ENCODE data around the gene CALML3. TPM values are rescaled to one million over a fixed set of nuclear protein-coding genes. Genes with fewer than 3 reads are reported as not detected.

Gene CALML3
- total and polyA plus RNA-seq, 2 of the 8 experiments (the other 6 are each of a cell fraction or from before 2014, with no cell fraction given): not detected

DNA sequence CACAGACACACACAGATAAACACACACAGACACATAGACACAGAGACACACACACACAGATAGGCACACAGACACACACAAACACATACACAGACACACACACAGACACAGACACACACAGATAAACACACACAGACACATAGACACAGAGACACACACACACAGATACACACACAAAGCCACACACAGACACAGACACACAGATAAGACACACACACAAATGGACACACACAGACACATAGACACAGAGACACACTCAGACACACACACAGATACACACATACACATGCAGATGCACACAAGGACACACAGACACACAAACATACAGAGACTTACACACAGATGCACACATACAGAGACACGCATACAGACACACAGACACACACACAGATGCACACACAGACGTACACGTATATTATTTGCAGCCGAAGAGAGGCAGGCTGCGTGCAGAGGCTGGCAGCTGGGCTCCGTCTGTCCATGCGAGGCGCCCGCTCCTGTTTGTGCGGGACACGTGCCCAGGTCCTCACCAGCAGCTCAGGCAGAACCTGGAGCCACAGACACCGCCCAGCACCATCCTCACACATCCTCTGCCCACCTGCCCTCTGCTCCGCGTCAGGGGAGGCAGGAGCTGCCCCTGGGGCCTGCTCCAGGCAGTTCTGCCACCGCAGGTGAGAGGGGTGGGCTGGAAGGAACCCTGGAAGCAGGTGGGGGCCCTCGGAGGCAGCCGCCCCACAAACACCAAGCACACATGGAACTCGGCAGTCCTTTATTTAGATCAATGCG lies 26.6 kb upstream of the CALML3 start:
- Histone ChIP-seq H2BK5ac (ENCODE audit: low read depth, low read length) (0 out of 2 replicates have a peak overlapping the region, but pooled peaks have one; percentile 66), H2BK15ac (ENCODE audit: low read length) (peak overlapping the region; percentile 88; the same call in 1 of the 2 replicates), H4K8ac (ENCODE audit: extremely low read depth, insufficient read depth, low read length) (no peak overlapping the region), H3K56ac (replicated peaks; ENCODE audit: insufficient read length, low read depth, low read length) (no peak overlapping the region), H3K79me1 (ENCODE audit: low read depth, low read length) (no peaks in the 10 kb centered on the region), H3K79me2 (ENCODE audit: control insufficient read depth in 1 of 2, insufficient read depth in 2 of 2, low read length in 2 of 2) (no peaks in the 10 kb centered on the region), H4K91ac (replicated peaks; ENCODE audit: insufficient read length, low read length) (peak overlapping the region; percentile 65), H3K14ac (ENCODE audit: insufficient read length) (no peak overlapping the region), H3K23me2 (ENCODE audit: low read depth, low read length) (peaks cover 12% of the 10 kb centered on the region; the same call in 1 of the 2 replicates), H2BK120ac (replicated peaks; ENCODE audit: low read depth, low read length) (peak overlapping the region; percentile 22), H3K9me3 (ENCODE audit: insufficient read depth in 2 of 2, low read depth in 1 of 2, low read length in 1 of 2) (no peaks in the 10 kb centered on the region), H3K4me3 (ENCODE audit: extremely low read depth in 1 of 4, insufficient read depth in 2 of 4, low read depth in 3 of 4, low read length in 4 of 4) (no peak overlapping the region), H3K36me3 (ENCODE audit: control insufficient read depth in 2 of 4, insufficient read depth in 4 of 4, low read length in 3 of 4) (no peaks in the 10 kb centered on the region), H3K27ac (ENCODE audit: low read depth, low read length) (no peak overlapping the region), H4K20me1 (replicated peaks in 1 of 2; ENCODE audit: control insufficient read depth in 1 of 2, insufficient read depth in 2 of 2, low read length in 2 of 2) (peaks cover 0 to 3% of the 10 kb centered on the region in 2 experiments), H3K4me1 (replicated peaks in 1 of 4; ENCODE audit: control insufficient read depth in 3 of 4, insufficient read depth in 4 of 4, low read length in 3 of 4) (peaks cover 0 to 3% (median 0%) of the 10 kb centered on the region in 4 experiments; a peak in 1 of 7 replicates), H2BK20ac (ENCODE audit: low read length) (peak overlapping the region; percentile 80; the same call in 1 of the 2 replicates), H2AK5ac (ENCODE audit: low read depth, low read length) (0 out of 2 replicates have a peak overlapping the region, but pooled peaks have one; percentile 24), H4K5ac (ENCODE audit: insufficient read length, low read depth, low read length) (no peak overlapping the region), H3K9ac (replicated peaks in 1 of 4; ENCODE audit: extremely low read depth in 1 of 4, low read depth in 3 of 4, low read length in 3 of 4) (no peak overlapping the region), H3K27me3 (replicated peaks in 1 of 4; ENCODE audit: control insufficient read depth in 3 of 4, extremely low read depth in 1 of 4, insufficient read depth in 3 of 4, low read length in 3 of 4) (no peaks in the 10 kb centered on the region), H2AFZ (ENCODE audit: low read length) (no peak overlapping the region), H3K4me2 (ENCODE audit: insufficient read depth in 1 of 2, low read depth in 2 of 2, low read length in 2 of 2) (no peak overlapping the region), H3K4ac (replicated peaks; ENCODE audit: insufficient read length, low read depth, low read length) (no peak overlapping the region), H3K18ac (ENCODE audit: extremely low read depth, low read length) (peak overlapping the region; percentile 32; the same call in 1 of the 2 replicates), H2BK12ac (ENCODE audit: low read depth, low read length) (peak overlapping the region; percentile 80; the same call in 1 of the 2 replicates), H3K23ac (ENCODE audit: insufficient read length) (no peak overlapping the region)
- WGBS, 2 experiments (ENCODE audit: extremely low coverage in 1 of 2, insufficient coverage in 1 of 2, insufficient read length in 1 of 2, insufficient replicate concordance in 2 of 2, low coverage in 1 of 2, low lambda C conversion rate in 2 of 2, missing lambda C conversion rate in 1 of 2): 91% methylated on average over 19 of the region's 19 CpGs; no CpG with 5 or more reads in 1 of the 2 experiments
- no peak for DNase-seq (ENCODE audit: low read depth in 1 of 2, low spot score in 2 of 2)
- ChIA-PET CTCF (ENCODE audit: partially characterized antibody) (interaction anchor here (4.7 kb wide), 1 partner anchor 125 kb away, joined by 28 read pairs; no protein-coding TSS in a partner anchor), POLR2A (ENCODE audit: partially characterized antibody) (interaction anchor here (0.8 kb wide), 1 partner anchor 12 kb away, joined by 3 read pairs; no protein-coding TSS in a partner anchor)
- FAIRE-seq: no peak
- TF ChIP-seq SRF (IDR thresholded peaks at IDR 0.05; ENCODE audit: low read depth, low read length) (no peak), GABPA (IDR thresholded peaks at IDR 0.05; ENCODE audit: borderline replicate concordance, insufficient read depth, low read length) (no peak), SP1 (IDR thresholded peaks at IDR 0.05; ENCODE audit: low read depth, low read length) (no peak), EGR1 (IDR thresholded peaks at IDR 0.05; ENCODE audit: borderline replicate concordance, low read depth, low read length) (no peak), SUZ12 (IDR thresholded peaks at IDR 0.05; ENCODE audit: low read length) (no peak), CHD2 (IDR thresholded peaks at IDR 0.05; ENCODE audit: low read length) (no peak), CBX8 (IDR thresholded peaks at IDR 0.05; ENCODE audit: borderline replicate concordance, low read depth, low read length) (no peak), POLR2AphosphoS5 (IDR thresholded peaks at IDR 0.05; ENCODE audit: low read depth, low read length) (no peak), NRF1 (IDR thresholded peaks at IDR 0.05; ENCODE audit: low read depth, low read length) (no peak), CTBP2 (IDR thresholded peaks at IDR 0.05; ENCODE audit: borderline replicate concordance, insufficient read depth, insufficient read length, low read length) (no peak), RAD21 (IDR thresholded peaks at IDR 0.05 in 1 of 2, conservative IDR thresholded peaks at IDR 0.05 in 1 of 2; ENCODE audit: low read depth in 2 of 2, low read length in 2 of 2) (no peak), TBP (IDR thresholded peaks at IDR 0.05; ENCODE audit: low read depth, low read length) (no peak)

All from H1 (cell line).